Kidney (tissue), 14 donors: ENCODE results near the gene S100A16. TPM values are rescaled to one million over a fixed set of nuclear protein-coding genes. Genes with fewer than 3 reads are reported as not detected.
A peak's percentile ranks its signal among the peaks of the same experiment; 100 is the strongest.

Experiments
- DNase-seq, 5 donors: peaks; one replicate each; pipeline ENCODE4 v3.0.0-alpha.2; 2013 to 2020
- FAIRE-seq: peaks from 2 replicates; lab custom pipeline; 2012; peaks lifted over from hg19 to GRCh38; lab: Jason Lieb, UNC
- H3K27ac ChIP-seq, 2 donors: one replicate each; pipeline ENCODE4 v1.7.0; 2013; ENCODE audit warnings: low read depth in 2 of 2, low read length in 2 of 2, inconsistent platforms in 1 of 2
- H3K27me3 ChIP-seq: one replicate; pipeline ENCODE4 v1.7.1; 2013; ENCODE audit warnings: low read length, inconsistent platforms; ENCODE audit not compliant: control insufficient read depth, insufficient read depth
- H3K36me3 ChIP-seq, 3 donors: one replicate each; pipeline versions ENCODE4 v1.7.0 to v1.7.1; 2013; ENCODE audit warnings: low read length in 3 of 3, control low read depth in 1 of 3, inconsistent platforms in 1 of 3; ENCODE audit not compliant: insufficient read depth in 3 of 3, control insufficient read depth in 2 of 3
- H3K4me1 ChIP-seq, 3 donors: one replicate each; pipeline versions ENCODE4 v1.7.0 to v1.7.1; 2013; ENCODE audit warnings: low read length in 3 of 3, inconsistent platforms in 1 of 3, low read depth in 1 of 3; ENCODE audit not compliant: control insufficient read depth in 2 of 3, insufficient read depth in 2 of 3
- H3K4me3 ChIP-seq, 3 donors: one replicate each; pipeline versions ENCODE4 v1.7.0 to v1.8.1; 2013; ENCODE audit warnings: low read length in 3 of 3, control low read depth in 1 of 3, inconsistent platforms in 1 of 3
- H3K9ac ChIP-seq, 3 donors: one replicate each; pipeline versions ENCODE4 v1.7.0 to v1.7.1; 2013; ENCODE audit warnings: low read length in 3 of 3, control low read depth in 1 of 3, inconsistent platforms in 1 of 3
- H3K9me3 ChIP-seq, 3 donors: one replicate each; pipeline versions ENCODE4 v1.7.0 to v1.7.1; 2013; ENCODE audit warnings: low read length in 3 of 3, control low read depth in 1 of 3, inconsistent platforms in 1 of 3; ENCODE audit not compliant: control insufficient read depth in 2 of 3, insufficient read depth in 1 of 3
- intact Hi-C: fragments of 100-400 bp; cut with DNase I; formaldehyde crosslinking; loops from one replicate; pipeline ENCODE4 v1.11.1; 2022
- polyA plus RNA-seq: library from polyadenylated mRNA; stranded (reverse); fragments of 350-450 nt; fragmentation: Illumina TruSeq; extraction: RNeasy Lipid Tissue Mini Kit (QIAGEN cat#74804); gene quantifications from one replicate; pipeline ENCODE4 v1.2.3, GENCODE V29; 2014; ENCODE audit warnings: low read depth, low replicate concordance; ENCODE audit not compliant: insufficient read depth
- total RNA-seq: library from RNA; stranded (reverse); fragmentation: NEBNext Ultra II Directional; extraction: Animal tissue kit (Norgen Biotek cat#: 25700); gene quantifications from one replicate; pipeline ENCODE4 v1.2.1, GENCODE V29; 2021
- TF ChIP-seq, protein P1 (sequence below): IDR thresholded peaks from 3 replicates; pipeline ENCODE4 v1.5.1; 2012; ENCODE audit warnings: mild to moderate bottlenecking, moderate library complexity, borderline replicate concordance; ENCODE audit not compliant: insufficient read depth; ENCODE audit errors: extremely low read depth
- donor health status: control.
- donor health status: control.
- donor health status: control.
- donor health status: control.
- donor health status: control.
- donor health status: DM: yes; HTN: yes; CAD: no.
- donor health status: Normal renal cell carcinoma (clear cell type).

S100A16 gene
- total and polyA plus RNA-seq, 2 donors from 2014 or later: 119 to 174 TPM

DNA sequence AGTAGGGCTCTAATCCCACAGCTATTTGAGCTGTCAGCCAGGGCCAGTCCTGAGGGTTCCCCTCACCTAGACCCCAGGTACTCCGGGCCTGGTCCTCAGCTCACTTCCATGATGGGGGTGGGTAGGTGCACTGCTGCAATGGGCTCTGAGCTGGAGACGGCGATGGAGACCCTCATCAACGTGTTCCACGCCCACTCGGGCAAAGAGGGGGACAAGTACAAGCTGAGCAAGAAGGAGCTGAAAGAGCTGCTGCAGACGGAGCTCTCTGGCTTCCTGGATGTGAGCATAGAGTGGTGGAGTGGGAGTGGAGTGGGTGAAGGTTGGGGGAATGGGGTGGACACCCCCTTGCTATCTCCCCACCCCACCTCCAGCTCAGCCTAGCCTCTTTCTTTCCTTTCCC, 17.4 kb upstream of the S100A16 start:
- peaks cover 0 to 32% (median 25%) of the 10 kb centered on the region in 3 donors for H3K4me1 ChIP-seq
- no peak overlapping the region for H3K4me3 ChIP-seq
- H3K27me3 ChIP-seq: no peaks in the 10 kb centered on the region
- intact Hi-C loops: no loop called here
- TF ChIP-seq, protein P1, sequence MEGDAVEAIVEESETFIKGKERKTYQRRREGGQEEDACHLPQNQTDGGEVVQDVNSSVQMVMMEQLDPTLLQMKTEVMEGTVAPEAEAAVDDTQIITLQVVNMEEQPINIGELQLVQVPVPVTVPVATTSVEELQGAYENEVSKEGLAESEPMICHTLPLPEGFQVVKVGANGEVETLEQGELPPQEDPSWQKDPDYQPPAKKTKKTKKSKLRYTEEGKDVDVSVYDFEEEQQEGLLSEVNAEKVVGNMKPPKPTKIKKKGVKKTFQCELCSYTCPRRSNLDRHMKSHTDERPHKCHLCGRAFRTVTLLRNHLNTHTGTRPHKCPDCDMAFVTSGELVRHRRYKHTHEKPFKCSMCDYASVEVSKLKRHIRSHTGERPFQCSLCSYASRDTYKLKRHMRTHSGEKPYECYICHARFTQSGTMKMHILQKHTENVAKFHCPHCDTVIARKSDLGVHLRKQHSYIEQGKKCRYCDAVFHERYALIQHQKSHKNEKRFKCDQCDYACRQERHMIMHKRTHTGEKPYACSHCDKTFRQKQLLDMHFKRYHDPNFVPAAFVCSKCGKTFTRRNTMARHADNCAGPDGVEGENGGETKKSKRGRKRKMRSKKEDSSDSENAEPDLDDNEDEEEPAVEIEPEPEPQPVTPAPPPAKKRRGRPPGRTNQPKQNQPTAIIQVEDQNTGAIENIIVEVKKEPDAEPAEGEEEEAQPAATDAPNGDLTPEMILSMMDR: no peak
- FAIRE-seq (no peak), DNase-seq (peak in 1 of 5 donors; percentile 77)
- H3K9me3 ChIP-seq: no peaks in the 10 kb centered on the region
- H3K27ac ChIP-seq: no peak overlapping the region
- peaks cover 0 to under 1% (median 0%) of the 10 kb centered on the region in 3 donors for H3K36me3 ChIP-seq
- H3K9ac ChIP-seq: peak overlapping the region in 1 of 3 donors; percentile 34

DNA sequence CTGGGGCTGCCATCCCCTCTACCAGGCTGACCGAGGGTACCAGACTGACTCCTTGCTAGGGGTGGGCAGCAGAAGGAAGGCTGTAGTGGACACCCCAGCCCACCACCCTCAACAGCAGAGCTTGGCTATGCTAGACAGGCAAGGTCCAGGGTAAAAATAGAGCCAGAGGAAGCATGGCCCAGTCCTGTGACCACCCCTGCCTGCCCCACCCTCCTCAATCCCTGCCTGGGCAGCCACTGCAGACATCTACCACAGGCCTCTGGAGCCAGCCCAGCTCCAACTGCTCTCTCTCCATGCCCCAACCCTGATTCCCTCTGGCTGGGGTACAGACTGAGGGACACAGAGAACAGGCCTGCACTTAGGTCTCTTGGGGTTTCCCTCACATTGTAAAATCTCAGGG, 17.0 kb upstream of the S100A16 start:
- intact Hi-C loops: no loop called here
- Histone ChIP-seq H3K27me3 (no peaks in the 10 kb centered on the region), H3K4me3 (no peak overlapping the region), H3K9me3 (no peaks in the 10 kb centered on the region), H3K4me1 (peaks cover 0 to 36% (median 25%) of the 10 kb centered on the region in 3 donors), H3K36me3 (peaks cover 0 to 4% (median 0%) of the 10 kb centered on the region in 3 donors), H3K9ac (peak overlapping the region in 1 of 3 donors; percentile 34), H3K27ac (peak overlapping the region in 1 of 2 donors; percentile 20)
- DNase-seq: peak in 1 of 5 donors; percentile 57
- FAIRE-seq: no peak
- TF ChIP-seq, protein P1: no peak

DNA sequence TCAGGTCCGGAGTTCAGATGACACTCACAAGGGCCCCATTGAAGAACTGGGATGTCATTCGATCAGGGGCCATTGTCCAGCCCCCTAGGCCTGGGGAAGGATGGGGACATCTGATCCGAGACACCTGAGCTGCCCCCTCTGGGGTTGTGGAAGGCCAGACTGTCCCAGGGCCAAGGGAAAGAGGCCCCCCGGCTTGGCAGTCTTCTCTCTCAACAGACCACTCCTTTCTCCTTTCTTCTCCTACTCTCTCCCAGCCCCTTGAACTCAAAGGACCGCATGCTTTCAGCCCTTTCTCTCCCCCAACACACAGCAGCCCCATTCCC, 16.4 kb upstream of the S100A16 start:
- no peak overlapping the region for H3K4me3 ChIP-seq
- H3K4me1 ChIP-seq: peaks cover 0 to 37% (median 25%) of the 10 kb centered on the region in 3 donors
- no peak overlapping the region for H3K27ac ChIP-seq
- peak in 1 of 5 donors; percentile 43 for DNase-seq
- no peak overlapping the region for H3K9ac ChIP-seq
- H3K9me3 ChIP-seq: no peaks in the 10 kb centered on the region
- H3K27me3 ChIP-seq: no peaks in the 10 kb centered on the region
- peaks cover 0 to 4% (median 0%) of the 10 kb centered on the region in 3 donors for H3K36me3 ChIP-seq
- TF ChIP-seq, protein P1: no peak
- intact Hi-C loops: no loop called here
- no peak for FAIRE-seq
